ENCODE results near the gene RAD54L. TPM values are rescaled to one million over a fixed set of nuclear protein-coding genes. Genes with fewer than 3 reads are reported as not detected.

The RAD54L gene
- total RNA-seq, 1 experiment from 2014 or later, result 54.7 TPM

- Mint-ChIP-seq H3K36me3 (no peaks in the 10 kb centered on the region), H3K4me3 (no peak overlapping the region), H3K4me1 (peaks cover 24% of the 10 kb centered on the region), H3K27me3 (ENCODE audit: low read depth) (no peaks in the 10 kb centered on the region; the same call in 1 of the 2 replicates), H3K9me3 (no peaks in the 10 kb centered on the region), H3K27ac (no peak overlapping the region)
- ChIA-PET POLR2A (no interaction called here), CTCF (interaction anchor here (7.2 kb wide), 1 partner anchor 19 kb away, joined by 67 read pairs; no protein-coding TSS in a partner anchor)
- no peak for TF ChIP-seq ARID4B (CRISPR knock-in tag; IDR thresholded peaks at IDR 0.05; ENCODE audit: borderline replicate concordance)
- ATAC-seq (no peak), DNase-seq (ENCODE audit: low spot score) (no peak)
Observed at GRCh38 chr1:46205791-46206190, 41.8 kb upstream of the RAD54L start.

- Mint-ChIP-seq H3K9me3 (no peaks in the 10 kb centered on the region), H3K4me1 (peaks cover 24% of the 10 kb centered on the region), H3K4me3 (no peak overlapping the region), H3K36me3 (no peaks in the 10 kb centered on the region), H3K27me3 (ENCODE audit: low read depth) (no peaks in the 10 kb centered on the region; the same call in 1 of the 2 replicates), H3K27ac (no peak overlapping the region)
- POLR2A ChIA-PET, result no interaction called here
- CTCF ChIA-PET, result interaction anchor here (0.7 to 7.2 kb wide), 2 partner anchors 18 to 25 kb away, joined by 4 to 67 read pairs; no protein-coding TSS in a partner anchor
- ATAC-seq (no peak), DNase-seq (ENCODE audit: low spot score) (no peak)
- TF ChIP-seq FOXP1 (CRISPR knock-in tag; IDR thresholded peaks at IDR 0.05; ENCODE audit: borderline replicate concordance), result no peak
- no peak for TF ChIP-seq ZNF219 (CRISPR knock-in tag; IDR thresholded peaks at IDR 0.05; ENCODE audit: borderline replicate concordance)
- no peak for TF ChIP-seq ZNF532 (CRISPR knock-in tag; IDR thresholded peaks at IDR 0.05; ENCODE audit: borderline replicate concordance)
- TF ChIP-seq HMGA2 (CRISPR knock-in tag; IDR thresholded peaks at IDR 0.05), result no peak
- no peak for TF ChIP-seq IRF1 (CRISPR knock-in tag; IDR thresholded peaks at IDR 0.05)
- TF ChIP-seq E2F5 (CRISPR knock-in tag; IDR thresholded peaks at IDR 0.05), result no peak
- no peak for TF ChIP-seq NR2C2 (CRISPR knock-in tag; IDR thresholded peaks at IDR 0.05)
- no peak for TF ChIP-seq SMAD3 (CRISPR knock-in tag; IDR thresholded peaks at IDR 0.05; ENCODE audit: borderline replicate concordance)
- no peak for TF ChIP-seq TCF7 (CRISPR knock-in tag; IDR thresholded peaks at IDR 0.05; ENCODE audit: low read depth)
- TF ChIP-seq AFF4 (CRISPR knock-in tag; IDR thresholded peaks at IDR 0.05; ENCODE audit: borderline replicate concordance), result no peak
- no peak for TF ChIP-seq FOXJ3 (CRISPR knock-in tag; IDR thresholded peaks at IDR 0.05; ENCODE audit: borderline replicate concordance)
- no peak for TF ChIP-seq CDX4 (CRISPR knock-in tag; IDR thresholded peaks at IDR 0.05; ENCODE audit: borderline replicate concordance)
- no peak for TF ChIP-seq ZBTB21 (CRISPR knock-in tag; IDR thresholded peaks at IDR 0.05; ENCODE audit: borderline replicate concordance)
- TF ChIP-seq MXD4 (CRISPR knock-in tag; IDR thresholded peaks at IDR 0.05; ENCODE audit: borderline replicate concordance), result no peak
Observed at GRCh38 chr1:46206399-46206798, 41.2 kb upstream of the RAD54L start.
